ENCODE data around the gene C6orf163.

The C6orf163 gene

DNA sequence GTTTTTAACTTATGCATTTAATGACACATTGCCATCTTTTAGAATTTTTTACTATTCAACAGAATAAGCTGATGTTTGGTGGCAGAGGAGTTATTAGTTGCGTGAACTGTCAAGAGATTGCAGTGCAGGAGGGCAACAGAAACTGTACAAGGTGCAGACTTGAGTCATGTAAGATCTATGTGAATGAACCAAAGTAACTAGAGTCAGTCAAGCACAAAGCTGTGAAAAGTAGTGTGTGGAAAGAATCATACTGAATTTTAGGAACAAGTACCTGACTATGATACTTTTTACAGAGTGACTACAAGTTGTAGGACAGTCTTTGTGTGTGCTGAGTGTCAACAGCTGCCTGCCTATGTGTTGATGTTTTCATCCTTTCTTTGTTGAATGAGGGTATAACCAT lies 2.7 kb upstream of the C6orf163 start:
- TF ChIP-seq TAF1 (IDR thresholded peaks at IDR 0.05; ENCODE audit: borderline replicate concordance, insufficient read depth, low read length) (no peak), SIN3A (IDR thresholded peaks at IDR 0.05; ENCODE audit: borderline replicate concordance, insufficient read depth, low read length) (no peak), FOXP2 (optimal IDR thresholded peaks at IDR 0.05; ENCODE audit: borderline replicate concordance, extremely low read depth, extremely low read length, insufficient read depth) (no peak), POLR2AphosphoS5 (IDR thresholded peaks at IDR 0.05; ENCODE audit: low read depth, low read length) (no peak)
- TF ChIP-seq, protein P1, sequence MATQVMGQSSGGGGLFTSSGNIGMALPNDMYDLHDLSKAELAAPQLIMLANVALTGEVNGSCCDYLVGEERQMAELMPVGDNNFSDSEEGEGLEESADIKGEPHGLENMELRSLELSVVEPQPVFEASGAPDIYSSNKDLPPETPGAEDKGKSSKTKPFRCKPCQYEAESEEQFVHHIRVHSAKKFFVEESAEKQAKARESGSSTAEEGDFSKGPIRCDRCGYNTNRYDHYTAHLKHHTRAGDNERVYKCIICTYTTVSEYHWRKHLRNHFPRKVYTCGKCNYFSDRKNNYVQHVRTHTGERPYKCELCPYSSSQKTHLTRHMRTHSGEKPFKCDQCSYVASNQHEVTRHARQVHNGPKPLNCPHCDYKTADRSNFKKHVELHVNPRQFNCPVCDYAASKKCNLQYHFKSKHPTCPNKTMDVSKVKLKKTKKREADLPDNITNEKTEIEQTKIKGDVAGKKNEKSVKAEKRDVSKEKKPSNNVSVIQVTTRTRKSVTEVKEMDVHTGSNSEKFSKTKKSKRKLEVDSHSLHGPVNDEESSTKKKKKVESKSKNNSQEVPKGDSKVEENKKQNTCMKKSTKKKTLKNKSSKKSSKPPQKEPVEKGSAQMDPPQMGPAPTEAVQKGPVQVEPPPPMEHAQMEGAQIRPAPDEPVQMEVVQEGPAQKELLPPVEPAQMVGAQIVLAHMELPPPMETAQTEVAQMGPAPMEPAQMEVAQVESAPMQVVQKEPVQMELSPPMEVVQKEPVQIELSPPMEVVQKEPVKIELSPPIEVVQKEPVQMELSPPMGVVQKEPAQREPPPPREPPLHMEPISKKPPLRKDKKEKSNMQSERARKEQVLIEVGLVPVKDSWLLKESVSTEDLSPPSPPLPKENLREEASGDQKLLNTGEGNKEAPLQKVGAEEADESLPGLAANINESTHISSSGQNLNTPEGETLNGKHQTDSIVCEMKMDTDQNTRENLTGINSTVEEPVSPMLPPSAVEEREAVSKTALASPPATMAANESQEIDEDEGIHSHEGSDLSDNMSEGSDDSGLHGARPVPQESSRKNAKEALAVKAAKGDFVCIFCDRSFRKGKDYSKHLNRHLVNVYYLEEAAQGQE (IDR thresholded peaks at IDR 0.05; ENCODE audit: insufficient read depth in 1 of 2, low read depth in 2 of 2, low read length in 2 of 2) = no peak

DNA sequence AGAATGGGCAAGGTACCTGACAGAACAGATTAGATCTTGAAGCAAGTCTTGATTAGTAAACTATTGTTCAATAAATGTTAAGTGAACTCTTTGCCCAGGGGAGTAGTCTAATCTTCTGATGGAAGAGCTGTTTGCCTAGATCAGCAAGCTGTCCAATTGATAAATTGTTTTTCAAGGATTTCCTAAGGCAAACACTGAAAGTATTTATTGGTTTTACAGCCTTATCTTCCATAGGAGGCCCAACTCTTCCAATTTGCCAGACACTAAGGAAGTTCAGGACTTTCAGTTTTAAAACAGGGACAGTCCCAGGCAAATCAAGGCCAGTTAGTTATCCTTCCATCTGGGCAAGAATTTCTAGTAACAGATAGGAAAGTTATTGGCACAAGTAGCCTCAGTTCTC lies 1.8 kb upstream of the C6orf163 start:
- no peak for TF ChIP-seq FOXP2 (optimal IDR thresholded peaks at IDR 0.05; ENCODE audit: borderline replicate concordance, extremely low read depth, extremely low read length, insufficient read depth)
- TF ChIP-seq, protein P1 (IDR thresholded peaks at IDR 0.05; ENCODE audit: insufficient read depth in 1 of 2, low read depth in 2 of 2, low read length in 2 of 2) = no peak
- TF ChIP-seq SIN3A (IDR thresholded peaks at IDR 0.05; ENCODE audit: borderline replicate concordance, insufficient read depth, low read length) = no peak
- TF ChIP-seq TAF1 (IDR thresholded peaks at IDR 0.05; ENCODE audit: borderline replicate concordance, insufficient read depth, low read length) = no peak
- TF ChIP-seq POLR2AphosphoS5 (IDR thresholded peaks at IDR 0.05; ENCODE audit: low read depth, low read length) = no peak

- no peak for TF ChIP-seq FOXP2 (optimal IDR thresholded peaks at IDR 0.05; ENCODE audit: borderline replicate concordance, extremely low read depth, extremely low read length, insufficient read depth)
- no peak for TF ChIP-seq SIN3A (IDR thresholded peaks at IDR 0.05; ENCODE audit: borderline replicate concordance, insufficient read depth, low read length)
- TF ChIP-seq TAF1 (IDR thresholded peaks at IDR 0.05; ENCODE audit: borderline replicate concordance, insufficient read depth, low read length) = no peak
- TF ChIP-seq, protein P1 (IDR thresholded peaks at IDR 0.05; ENCODE audit: insufficient read depth in 1 of 2, low read depth in 2 of 2, low read length in 2 of 2) = no peak
These were observed 2.1 kb downstream of the C6orf163 start for GRCh38 chr6:87346700-87347099.

DNA sequence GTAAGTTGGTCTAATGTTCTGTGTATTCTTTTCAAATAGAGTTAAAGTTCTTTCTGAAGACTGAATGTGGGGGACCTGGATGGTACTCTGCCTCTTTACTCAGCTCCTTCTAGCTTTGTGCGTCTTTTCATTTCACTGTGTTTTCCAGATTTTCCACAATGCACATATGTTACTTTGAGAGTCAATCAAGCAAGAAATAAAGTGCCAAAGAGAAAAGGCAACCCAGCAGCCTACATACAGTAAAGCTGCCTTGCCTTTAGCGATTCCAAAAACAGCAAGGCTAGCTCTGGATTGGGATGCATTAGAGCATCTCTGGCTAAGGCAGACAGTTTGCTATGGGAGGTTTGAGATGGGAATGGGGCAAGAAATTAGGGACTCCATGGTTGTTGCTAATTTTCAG lies 5.3 kb downstream of the C6orf163 start:
- TF ChIP-seq POLR2AphosphoS5 (IDR thresholded peaks at IDR 0.05; ENCODE audit: low read depth, low read length) = no peak
- TF ChIP-seq FOXP2 (optimal IDR thresholded peaks at IDR 0.05; ENCODE audit: borderline replicate concordance, extremely low read depth, extremely low read length, insufficient read depth) = no peak
- TF ChIP-seq SIN3A (IDR thresholded peaks at IDR 0.05; ENCODE audit: borderline replicate concordance, insufficient read depth, low read length) = no peak
- TF ChIP-seq, protein P1 (IDR thresholded peaks at IDR 0.05; ENCODE audit: insufficient read depth in 1 of 2, low read depth in 2 of 2, low read length in 2 of 2) = no peak
- TF ChIP-seq TAF1 (IDR thresholded peaks at IDR 0.05; ENCODE audit: borderline replicate concordance, insufficient read depth, low read length) = no peak

- TF ChIP-seq TAF1 (IDR thresholded peaks at IDR 0.05; ENCODE audit: borderline replicate concordance, insufficient read depth, low read length) = no peak
- TF ChIP-seq SIN3A (IDR thresholded peaks at IDR 0.05; ENCODE audit: borderline replicate concordance, insufficient read depth, low read length) = no peak
- TF ChIP-seq, protein P1 (IDR thresholded peaks at IDR 0.05; ENCODE audit: insufficient read depth in 1 of 2, low read depth in 2 of 2, low read length in 2 of 2) = no peak
- TF ChIP-seq POLR2AphosphoS5 (IDR thresholded peaks at IDR 0.05; ENCODE audit: low read depth, low read length) = no peak
- TF ChIP-seq FOXP2 (optimal IDR thresholded peaks at IDR 0.05; ENCODE audit: borderline replicate concordance, extremely low read depth, extremely low read length, insufficient read depth) = no peak
These were observed 5.9 kb downstream of the C6orf163 start for GRCh38 chr6:87350516-87350915.
